SK-N-SH (cell line): ENCODE results near the gene GPR171. TPM values are rescaled to one million over a fixed set of nuclear protein-coding genes. Genes with fewer than 3 reads are reported as not detected.

ENCODE experiments used
- CTCF ChIA-PET: fragments of 300-600, 350-600 bp; formaldehyde crosslinking; extraction: SDS; loops from one replicate; lab custom pipeline; 2021; lab: Yijun Ruan, JAX
- POLR2A ChIA-PET: fragments of 350-600 bp; sonication (Branson Sonifier 250); formaldehyde crosslinking; extraction: SDS; loops from one replicate; lab custom pipeline; 2020; ENCODE audit warnings: antibody characterized with exemption, inconsistent platforms; lab: Yijun Ruan, JAX
- DNase-seq: peaks from one replicate; pipeline ENCODE4 v3.0.0; 2012
- H2AFZ ChIP-seq: fragments of 200-600 bp; sonication (generic); 2 replicates; pipeline ENCODE4 v1.8.1; 2016; ENCODE audit warnings: antibody characterized with exemption, mild to moderate bottlenecking, low read depth
- H3F3A ChIP-seq: fragments of 200-600 bp; sonication (generic); replicated peaks from 2 replicates; pipeline ENCODE3; 2016; ENCODE audit warnings: antibody characterized with exemption, mild to moderate bottlenecking; ENCODE audit not compliant: insufficient read depth
- H3K27ac ChIP-seq, 2 experiments: fragments of 200-500 bp in 1 of 2; fragments of 200-600 bp in 1 of 2; sonication (Bioruptor generic) in 1 of 2; sonication (generic), shearing (Covaris generic) in 1 of 2; 2 replicates each; pipeline versions ENCODE4 v1.5.1 to v1.6.1; 2014 to 2016; ENCODE audit warnings: low read depth in 2 of 2, inconsistent platforms in 1 of 2, low read length in 1 of 2, mild to moderate bottlenecking in 1 of 2, mixed read lengths in 1 of 2
- H3K27me3 ChIP-seq: fragments of 200-600 bp; sonication (generic), shearing (Covaris generic); 2 replicates; pipeline ENCODE4 v1.6.1; 2016; ENCODE audit warnings: mixed run types; ENCODE audit not compliant: insufficient read depth
- H3K36me3 ChIP-seq, 2 experiments: fragments of 200-500 bp in 1 of 2; fragments of 200-600 bp in 1 of 2; sonication (Bioruptor generic) in 1 of 2; sonication (generic) in 1 of 2; replicated peaks in 1 of 2; 2 replicates each; pipeline versions ENCODE3 to v1.5.1; 2014 to 2016; ENCODE audit warnings: low read length in 1 of 2, mild to moderate bottlenecking in 1 of 2; ENCODE audit not compliant: insufficient read depth in 2 of 2, control insufficient read depth in 1 of 2
- H3K4me1 ChIP-seq, 2 experiments: fragments of 200-500 bp in 1 of 2; fragments of 200-600 bp in 1 of 2; sonication (Bioruptor generic) in 1 of 2; sonication (generic), shearing (Covaris generic) in 1 of 2; 2 replicates each; pipeline versions ENCODE4 v1.5.1 to v1.6.1; 2014 to 2016; ENCODE audit warnings: low read depth in 1 of 2, low read length in 1 of 2, mixed run types in 1 of 2; ENCODE audit not compliant: insufficient read depth in 2 of 2, control insufficient read depth in 1 of 2
- H3K4me2 ChIP-seq: fragments of 200-600 bp; sonication (generic), shearing (Covaris generic); 2 replicates; pipeline ENCODE4 v1.6.1; 2017; ENCODE audit warnings: mixed run types
- H3K4me3 ChIP-seq, 2 experiments: fragments of 200-500 bp in 1 of 2; fragments of 200-600 bp in 1 of 2; sonication (Bioruptor generic) in 1 of 2; sonication (generic), shearing (Covaris generic) in 1 of 2; 2 replicates each; pipeline versions ENCODE4 v1.5.1 to v1.8.1; 2014 to 2016; ENCODE audit warnings: low read depth in 2 of 2, inconsistent platforms in 1 of 2, low read length in 1 of 2, mild to moderate bottlenecking in 1 of 2, mixed read lengths in 1 of 2, moderate library complexity in 1 of 2
- H3K79me2 ChIP-seq: fragments of 200-600 bp; sonication (generic); 2 replicates; pipeline ENCODE4 v1.8.1; 2017; ENCODE audit warnings: mild to moderate bottlenecking; ENCODE audit not compliant: insufficient read depth
- H3K9ac ChIP-seq: fragments of 200-600 bp; sonication (generic); 2 replicates; pipeline ENCODE4 v1.6.1; 2017; ENCODE audit warnings: mixed run types
- H3K9me2 ChIP-seq: fragments of 200-600 bp; sonication (generic); 2 replicates; pipeline ENCODE4 v1.6.1; 2017; ENCODE audit warnings: mixed run types
- H3K9me3 ChIP-seq: fragments of 200-600 bp; sonication (generic); 2 replicates; pipeline ENCODE4 v1.6.1; 2017; ENCODE audit warnings: mixed run types, mild to moderate bottlenecking, moderate library complexity
- H4K20me1 ChIP-seq: fragments of 200-600 bp; sonication (generic); 2 replicates; pipeline ENCODE4 v1.6.1; 2017; ENCODE audit warnings: mild to moderate bottlenecking, mixed run types; ENCODE audit not compliant: insufficient read depth
- EZH2phosphoT487 ChIP-seq: fragments of 200-600 bp; sonication (generic); IDR thresholded peaks from 2 replicates; pipeline ENCODE4 v1.6.1; 2017; ENCODE audit warnings: low read depth, mixed run types, mild to moderate bottlenecking, antibody characterized with exemption, moderate library complexity, borderline replicate concordance
- MAX ChIP-seq: IDR thresholded peaks from 2 replicates; pipeline ENCODE4 v1.4.0; 2012; ENCODE audit warnings: low read depth
- NFIC ChIP-seq: IDR thresholded peaks from 2 replicates; pipeline ENCODE4 v1.4.0; 2012; ENCODE audit warnings: borderline replicate concordance
- RAD21 ChIP-seq: IDR thresholded peaks from 2 replicates; pipeline ENCODE4 v1.6.1; 2012; ENCODE audit warnings: mild to moderate bottlenecking, low read length
- SMC3 ChIP-seq: IDR thresholded peaks from 2 replicates; pipeline ENCODE4 v1.6.1; 2012; ENCODE audit warnings: low read depth, low read length, improper control_type of control experiment
- TEAD4 ChIP-seq: IDR thresholded peaks from 2 replicates; pipeline ENCODE4 v1.4.0; 2012; ENCODE audit warnings: mild to moderate bottlenecking, borderline replicate concordance; ENCODE audit not compliant: insufficient read depth
- WGBS: methylation state at CpG from one replicate; pipeline ENCODE4 v1.1.6; 2017; ENCODE audit warnings: low lambda C conversion rate; 5-methylcytosine and 5-hydroxymethylcytosine counted together
- polyA plus RNA-seq, 3 experiments: library from polyadenylated mRNA; depleted of rRNA; stranded (reverse); fragments of >200 nt; gene quantifications; 2 replicates each; pipeline ENCODE4 v1.2.3, GENCODE V29; 2012
- small RNA-seq, 7 experiments: library from RNA; depleted of rRNA; stranded (forward); fragments of <200 nt; gene quantifications; one replicate each; pipeline ENCODE3, GENCODE V24; 2012
- TF ChIP-seq, protein P1 (sequence below): IDR thresholded peaks from 2 replicates; pipeline ENCODE4 v1.6.1; 2012; ENCODE audit warnings: mild to moderate bottlenecking, low read depth, low read length, moderate library complexity
- TF ChIP-seq, protein P2 (sequence below): fragments of 150-350 bp; IDR thresholded peaks from 2 replicates; pipeline ENCODE4 v1.6.1; 2017; ENCODE audit warnings: antibody characterized with exemption, low read length, low read depth, borderline replicate concordance
- TF ChIP-seq, protein P3 (sequence below): fragments of 200-600 bp; sonication (generic); IDR thresholded peaks from 2 replicates; pipeline ENCODE4 v1.6.1; 2017; ENCODE audit warnings: antibody characterized with exemption, mild to moderate bottlenecking, moderate library complexity
- TF ChIP-seq, protein P4 (sequence below): IDR thresholded peaks from 2 replicates; pipeline ENCODE4; 2012
- TF ChIP-seq, protein P5 (sequence below): IDR thresholded peaks from 2 replicates; pipeline ENCODE4 v1.4.0; 2012; ENCODE audit warnings: low read depth, borderline replicate concordance

The GPR171 gene
- polyA plus RNA-seq, 1 of the 3 experiments (the other 2 are of a cell fraction), result not detected

DNA sequence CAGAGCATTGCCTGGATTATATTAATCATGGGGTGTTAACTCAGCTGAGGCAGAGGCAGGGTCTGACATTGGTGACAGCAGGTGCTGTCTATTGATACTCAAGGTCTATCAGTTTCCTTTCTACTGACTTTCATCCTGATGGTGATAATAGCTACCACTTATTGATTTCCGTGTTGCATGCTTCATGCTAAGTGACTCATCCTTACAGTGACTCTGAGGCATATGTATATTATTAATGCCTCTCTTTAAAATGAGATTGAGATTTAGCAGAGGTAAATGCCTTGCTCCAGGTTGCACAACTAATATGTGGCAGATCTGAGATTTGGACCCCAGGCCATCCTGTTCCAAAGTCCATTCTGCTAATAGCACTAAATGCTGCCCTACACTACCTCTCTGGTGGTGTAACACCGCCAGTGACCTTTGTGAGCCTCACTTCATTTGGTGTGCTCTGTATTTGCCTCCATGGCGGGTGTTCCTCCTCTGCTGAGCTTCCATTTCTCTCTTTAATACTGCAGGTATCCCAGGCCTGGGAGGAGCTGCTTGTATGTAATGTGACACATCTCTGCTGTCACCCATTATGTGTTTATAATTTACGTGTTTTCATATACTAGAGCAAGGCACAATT is 50.4 kb downstream of the GPR171 start:
- H2AFZ ChIP-seq, result no peak overlapping the region
- peaks cover 0 to 9% of the 10 kb centered on the region in 2 experiments; a peak in 2 of 4 replicates for H3K4me1 ChIP-seq
- no peak overlapping the region for H3K4me3 ChIP-seq
- H3K36me3 ChIP-seq, result no peaks in the 10 kb centered on the region
- POLR2A ChIA-PET, result no interaction called here
- DNase-seq, result no peak
- H4K20me1 ChIP-seq, result no peaks in the 10 kb centered on the region
- no peaks in the 10 kb centered on the region for H3K9me3 ChIP-seq
- H3K9me2 ChIP-seq, result no peaks in the 10 kb centered on the region
- CTCF ChIA-PET, result interaction anchor here (0.7 to 4.4 kb wide), 5 partner anchors 10 to 227 kb away, joined by 3 to 27 read pairs (median 4); no protein-coding TSS in a partner anchor
- no peaks in the 10 kb centered on the region for H3K79me2 ChIP-seq
- no peaks in the 10 kb centered on the region for H3F3A ChIP-seq
- WGBS, result 82% methylated on average over 4 of the region's 4 CpGs
- no peak overlapping the region for H3K9ac ChIP-seq
- no peak overlapping the region for H3K27ac ChIP-seq
- H3K27me3 ChIP-seq, result no peaks in the 10 kb centered on the region; the same call in 1 of the 2 replicates
- no peak overlapping the region for H3K4me2 ChIP-seq
- no peak for TF ChIP-seq TEAD4
- TF ChIP-seq, protein P1, sequence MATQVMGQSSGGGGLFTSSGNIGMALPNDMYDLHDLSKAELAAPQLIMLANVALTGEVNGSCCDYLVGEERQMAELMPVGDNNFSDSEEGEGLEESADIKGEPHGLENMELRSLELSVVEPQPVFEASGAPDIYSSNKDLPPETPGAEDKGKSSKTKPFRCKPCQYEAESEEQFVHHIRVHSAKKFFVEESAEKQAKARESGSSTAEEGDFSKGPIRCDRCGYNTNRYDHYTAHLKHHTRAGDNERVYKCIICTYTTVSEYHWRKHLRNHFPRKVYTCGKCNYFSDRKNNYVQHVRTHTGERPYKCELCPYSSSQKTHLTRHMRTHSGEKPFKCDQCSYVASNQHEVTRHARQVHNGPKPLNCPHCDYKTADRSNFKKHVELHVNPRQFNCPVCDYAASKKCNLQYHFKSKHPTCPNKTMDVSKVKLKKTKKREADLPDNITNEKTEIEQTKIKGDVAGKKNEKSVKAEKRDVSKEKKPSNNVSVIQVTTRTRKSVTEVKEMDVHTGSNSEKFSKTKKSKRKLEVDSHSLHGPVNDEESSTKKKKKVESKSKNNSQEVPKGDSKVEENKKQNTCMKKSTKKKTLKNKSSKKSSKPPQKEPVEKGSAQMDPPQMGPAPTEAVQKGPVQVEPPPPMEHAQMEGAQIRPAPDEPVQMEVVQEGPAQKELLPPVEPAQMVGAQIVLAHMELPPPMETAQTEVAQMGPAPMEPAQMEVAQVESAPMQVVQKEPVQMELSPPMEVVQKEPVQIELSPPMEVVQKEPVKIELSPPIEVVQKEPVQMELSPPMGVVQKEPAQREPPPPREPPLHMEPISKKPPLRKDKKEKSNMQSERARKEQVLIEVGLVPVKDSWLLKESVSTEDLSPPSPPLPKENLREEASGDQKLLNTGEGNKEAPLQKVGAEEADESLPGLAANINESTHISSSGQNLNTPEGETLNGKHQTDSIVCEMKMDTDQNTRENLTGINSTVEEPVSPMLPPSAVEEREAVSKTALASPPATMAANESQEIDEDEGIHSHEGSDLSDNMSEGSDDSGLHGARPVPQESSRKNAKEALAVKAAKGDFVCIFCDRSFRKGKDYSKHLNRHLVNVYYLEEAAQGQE, result no peak
- TF ChIP-seq, protein P2, sequence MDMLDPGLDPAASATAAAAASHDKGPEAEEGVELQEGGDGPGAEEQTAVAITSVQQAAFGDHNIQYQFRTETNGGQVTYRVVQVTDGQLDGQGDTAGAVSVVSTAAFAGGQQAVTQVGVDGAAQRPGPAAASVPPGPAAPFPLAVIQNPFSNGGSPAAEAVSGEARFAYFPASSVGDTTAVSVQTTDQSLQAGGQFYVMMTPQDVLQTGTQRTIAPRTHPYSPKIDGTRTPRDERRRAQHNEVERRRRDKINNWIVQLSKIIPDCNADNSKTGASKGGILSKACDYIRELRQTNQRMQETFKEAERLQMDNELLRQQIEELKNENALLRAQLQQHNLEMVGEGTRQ, result no peak
- TF ChIP-seq SMC3, result no peak
- no peak for TF ChIP-seq NFIC
- no peak for TF ChIP-seq RAD21
- TF ChIP-seq, protein P3, sequence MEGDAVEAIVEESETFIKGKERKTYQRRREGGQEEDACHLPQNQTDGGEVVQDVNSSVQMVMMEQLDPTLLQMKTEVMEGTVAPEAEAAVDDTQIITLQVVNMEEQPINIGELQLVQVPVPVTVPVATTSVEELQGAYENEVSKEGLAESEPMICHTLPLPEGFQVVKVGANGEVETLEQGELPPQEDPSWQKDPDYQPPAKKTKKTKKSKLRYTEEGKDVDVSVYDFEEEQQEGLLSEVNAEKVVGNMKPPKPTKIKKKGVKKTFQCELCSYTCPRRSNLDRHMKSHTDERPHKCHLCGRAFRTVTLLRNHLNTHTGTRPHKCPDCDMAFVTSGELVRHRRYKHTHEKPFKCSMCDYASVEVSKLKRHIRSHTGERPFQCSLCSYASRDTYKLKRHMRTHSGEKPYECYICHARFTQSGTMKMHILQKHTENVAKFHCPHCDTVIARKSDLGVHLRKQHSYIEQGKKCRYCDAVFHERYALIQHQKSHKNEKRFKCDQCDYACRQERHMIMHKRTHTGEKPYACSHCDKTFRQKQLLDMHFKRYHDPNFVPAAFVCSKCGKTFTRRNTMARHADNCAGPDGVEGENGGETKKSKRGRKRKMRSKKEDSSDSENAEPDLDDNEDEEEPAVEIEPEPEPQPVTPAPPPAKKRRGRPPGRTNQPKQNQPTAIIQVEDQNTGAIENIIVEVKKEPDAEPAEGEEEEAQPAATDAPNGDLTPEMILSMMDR, result no peak
- no peak for TF ChIP-seq MAX
- TF ChIP-seq, protein P4, sequence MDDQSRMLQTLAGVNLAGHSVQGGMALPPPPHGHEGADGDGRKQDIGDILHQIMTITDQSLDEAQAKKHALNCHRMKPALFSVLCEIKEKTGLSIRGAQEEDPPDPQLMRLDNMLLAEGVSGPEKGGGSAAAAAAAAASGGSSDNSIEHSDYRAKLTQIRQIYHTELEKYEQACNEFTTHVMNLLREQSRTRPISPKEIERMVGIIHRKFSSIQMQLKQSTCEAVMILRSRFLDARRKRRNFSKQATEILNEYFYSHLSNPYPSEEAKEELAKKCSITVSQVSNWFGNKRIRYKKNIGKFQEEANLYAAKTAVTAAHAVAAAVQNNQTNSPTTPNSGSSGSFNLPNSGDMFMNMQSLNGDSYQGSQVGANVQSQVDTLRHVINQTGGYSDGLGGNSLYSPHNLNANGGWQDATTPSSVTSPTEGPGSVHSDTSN, result no peak
- TF ChIP-seq, protein P5, sequence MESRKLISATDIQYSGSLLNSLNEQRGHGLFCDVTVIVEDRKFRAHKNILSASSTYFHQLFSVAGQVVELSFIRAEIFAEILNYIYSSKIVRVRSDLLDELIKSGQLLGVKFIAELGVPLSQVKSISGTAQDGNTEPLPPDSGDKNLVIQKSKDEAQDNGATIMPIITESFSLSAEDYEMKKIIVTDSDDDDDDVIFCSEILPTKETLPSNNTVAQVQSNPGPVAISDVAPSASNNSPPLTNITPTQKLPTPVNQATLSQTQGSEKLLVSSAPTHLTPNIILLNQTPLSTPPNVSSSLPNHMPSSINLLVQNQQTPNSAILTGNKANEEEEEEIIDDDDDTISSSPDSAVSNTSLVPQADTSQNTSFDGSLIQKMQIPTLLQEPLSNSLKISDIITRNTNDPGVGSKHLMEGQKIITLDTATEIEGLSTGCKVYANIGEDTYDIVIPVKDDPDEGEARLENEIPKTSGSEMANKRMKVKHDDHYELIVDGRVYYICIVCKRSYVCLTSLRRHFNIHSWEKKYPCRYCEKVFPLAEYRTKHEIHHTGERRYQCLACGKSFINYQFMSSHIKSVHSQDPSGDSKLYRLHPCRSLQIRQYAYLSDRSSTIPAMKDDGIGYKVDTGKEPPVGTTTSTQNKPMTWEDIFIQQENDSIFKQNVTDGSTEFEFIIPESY, result no peak
- TF ChIP-seq EZH2phosphoT487, result no peak

Small RNAs within 50 kb of the gene (small RNA-seq; reads per million reads assigned to genes)
- gene RNA5SP145, result 0 reads per million in 7 experiments

Other genes starting within 250 kb of the GPR171 start
- gene CLRN1, start 230.5 kb downstream of the GPR171 start, polyA plus RNA-seq (2012; rRNA removed), result not detected in 2 replicates
- 0.03 and 0.06 TPM in 2 replicates for gene MED12L, start 117.6 kb downstream of the GPR171 start, polyA plus RNA-seq (2012; rRNA removed)
- gene P2RY14, start 75.3 kb upstream of the GPR171 start, polyA plus RNA-seq (2012; rRNA removed), result not detected in 2 replicates
- gene GPR87, start 113.6 kb upstream of the GPR171 start, polyA plus RNA-seq (2012; rRNA removed), result 2.3 and 2.4 TPM in 2 replicates
- gene P2RY13, start 126.3 kb upstream of the GPR171 start, polyA plus RNA-seq (2012; rRNA removed), result not detected in 2 replicates
- not detected in 2 replicates for gene P2RY12, start 181.5 kb upstream of the GPR171 start, polyA plus RNA-seq (2012; rRNA removed)